KOPT-K1 (cell line): ENCODE measurements around the gene NAXE.

Source experiments
- H3K27ac ChIP-seq: fragments of 200-600 bp; sonication (generic); 2 replicates; pipeline ENCODE4 v1.5.1; 2016; ENCODE audit warnings: antibody characterized with exemption, mild to moderate bottlenecking, low read depth, low read length; ENCODE audit not compliant: poor library complexity, severe bottlenecking
- H3K36me3 ChIP-seq: fragments of 200-600 bp; sonication (generic); 2 replicates; pipeline ENCODE4 v1.5.1; 2017; ENCODE audit warnings: antibody characterized with exemption, mild to moderate bottlenecking, low read length, moderate library complexity; ENCODE audit not compliant: insufficient read depth
- H3K9me3 ChIP-seq: fragments of 200-600 bp; sonication (generic); 2 replicates; pipeline ENCODE4 v1.5.1; 2017; ENCODE audit warnings: antibody characterized with exemption, low read length, mild to moderate bottlenecking; ENCODE audit not compliant: insufficient read depth, poor library complexity, severe bottlenecking

Gene NAXE

DNA sequence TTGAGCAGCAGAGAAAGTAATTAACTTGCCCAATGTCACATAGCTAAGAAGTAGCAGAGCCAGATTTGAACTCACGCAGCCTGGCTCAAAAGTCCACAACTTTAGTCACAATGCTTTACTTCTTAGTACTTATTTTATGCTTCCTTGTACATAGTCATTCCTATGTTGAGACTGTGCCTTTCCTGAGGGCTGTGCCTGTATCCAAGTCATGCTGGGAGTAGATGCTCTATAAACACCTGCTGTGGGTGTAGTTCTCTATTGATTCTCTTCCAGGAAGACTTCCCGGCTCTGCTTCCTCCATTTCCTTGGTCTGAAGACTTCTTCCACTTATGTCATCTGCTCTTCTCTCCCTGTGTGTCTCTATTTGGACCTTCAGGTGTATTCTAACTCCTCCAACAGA, 35.9 kb upstream of the NAXE start:
- peaks cover 48% of the 10 kb centered on the region for H3K36me3 ChIP-seq
- no peaks in the 10 kb centered on the region for H3K9me3 ChIP-seq
- no peak overlapping the region for H3K27ac ChIP-seq

DNA sequence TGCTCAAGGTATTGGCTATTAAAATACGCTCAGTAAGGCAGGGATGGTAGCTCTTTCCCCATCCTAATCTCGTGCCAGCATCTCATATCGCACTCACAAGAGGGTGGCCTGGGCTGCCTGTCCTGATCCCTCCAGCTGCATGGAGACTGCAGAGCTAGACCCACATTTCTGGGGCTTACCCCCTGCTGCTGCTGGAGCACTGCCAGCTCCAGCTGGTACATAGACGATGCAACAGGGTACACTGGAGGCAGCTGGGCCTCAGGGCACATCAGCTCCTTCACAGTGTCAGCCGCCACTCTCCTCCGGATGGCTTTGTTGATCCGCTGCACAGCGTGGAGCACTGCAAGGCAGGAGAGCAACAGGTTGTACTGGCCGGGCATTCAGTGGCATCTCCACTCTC, 35.2 kb upstream of the NAXE start:
- H3K36me3 ChIP-seq, result peaks cover 46% of the 10 kb centered on the region
- no peaks in the 10 kb centered on the region for H3K9me3 ChIP-seq
- H3K27ac ChIP-seq, result no peak overlapping the region

DNA sequence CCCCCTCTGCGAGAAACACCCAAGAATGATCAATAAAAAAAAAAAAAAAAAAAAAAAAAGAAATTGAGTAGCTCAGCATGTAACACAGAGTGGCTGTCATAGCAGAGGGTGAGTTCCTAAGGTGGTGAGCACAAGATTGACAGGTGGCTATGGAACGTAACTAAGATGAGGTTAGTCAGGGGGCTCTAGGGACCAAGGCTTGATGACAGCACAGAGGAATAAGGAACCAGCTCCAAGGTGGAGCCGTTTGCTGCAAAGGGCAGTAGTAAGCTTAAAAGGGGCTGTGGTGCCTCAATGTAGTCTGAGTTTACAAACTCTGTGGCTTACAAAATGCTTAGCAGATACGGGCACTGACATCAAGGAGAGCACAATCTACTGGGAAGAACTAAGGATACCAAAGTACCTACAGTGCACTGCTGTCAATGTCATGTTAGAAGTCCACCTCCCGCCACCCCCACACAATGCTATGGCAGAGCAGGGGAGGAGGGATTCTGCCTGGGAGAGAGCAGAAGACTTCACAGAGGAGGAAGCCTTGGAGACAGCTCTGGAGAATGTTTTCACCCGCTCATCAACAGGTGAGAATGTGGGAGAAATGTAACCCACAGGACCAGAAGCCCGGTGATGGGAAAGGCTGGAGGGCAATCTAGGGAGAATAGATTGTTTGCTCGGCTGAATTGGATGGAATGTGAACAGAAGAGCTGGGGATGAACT, 32.3 kb upstream of the NAXE start:
- no peak overlapping the region for H3K27ac ChIP-seq
- H3K36me3 ChIP-seq, result peaks cover 54% of the 10 kb centered on the region
- H3K9me3 ChIP-seq, result no peaks in the 10 kb centered on the region

DNA sequence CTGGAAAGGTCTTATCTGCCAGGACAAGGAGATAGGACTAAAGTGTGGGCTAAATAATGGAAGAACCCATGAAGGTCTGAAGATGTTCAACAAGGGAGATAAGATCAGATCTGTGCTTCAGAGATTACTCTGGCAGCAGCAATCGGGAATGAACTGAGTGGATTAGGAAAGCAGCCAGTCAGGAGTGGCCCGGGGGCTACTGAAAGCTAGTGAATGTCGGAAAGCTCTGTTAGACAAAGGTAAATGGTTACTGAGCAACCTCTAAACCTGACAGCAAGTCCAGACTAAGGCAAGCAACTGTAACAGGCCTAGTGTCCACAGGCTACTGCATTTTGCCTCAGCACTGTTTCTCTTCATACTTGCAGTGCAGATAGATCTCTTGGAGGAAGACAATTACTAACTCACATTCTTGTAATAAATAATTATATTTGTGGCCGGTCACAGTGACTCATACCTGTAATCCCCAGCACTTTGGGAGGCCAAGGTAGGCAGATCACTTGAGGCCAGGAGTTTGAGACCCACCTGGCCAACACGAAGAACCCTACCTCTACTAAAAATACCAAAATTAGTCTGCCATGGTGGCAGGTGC, 31.7 kb upstream of the NAXE start:
- Histone ChIP-seq H3K27ac (no peak overlapping the region), H3K9me3 (no peaks in the 10 kb centered on the region), H3K36me3 (peaks cover 60% of the 10 kb centered on the region)

DNA sequence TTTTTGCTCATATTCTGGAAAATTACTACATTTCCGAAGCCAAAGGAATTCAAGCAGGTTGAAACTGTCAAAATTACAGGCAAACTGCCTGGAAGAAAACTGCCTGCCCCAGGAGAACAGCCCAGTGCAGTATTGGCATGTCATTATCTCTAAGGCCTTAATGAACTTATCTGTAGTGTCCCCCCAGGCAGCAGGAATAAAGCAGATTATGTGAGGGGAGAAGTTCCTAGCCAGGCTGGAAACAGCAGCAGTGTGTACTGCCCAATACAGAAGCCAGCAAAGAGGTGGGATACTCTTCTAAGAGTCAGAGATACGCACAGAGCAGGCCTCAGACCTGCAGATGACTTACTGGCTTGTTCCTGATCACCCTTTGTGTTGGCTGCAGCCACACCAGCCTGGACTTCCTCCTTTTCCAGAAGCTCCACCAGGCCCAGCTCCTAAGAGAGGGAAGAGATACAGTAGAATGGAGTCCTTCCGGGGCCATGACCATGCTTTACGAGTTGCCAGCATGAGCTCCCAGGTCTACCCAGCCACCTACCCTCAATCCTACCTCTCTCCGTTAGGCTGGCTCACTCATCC, 30.9 kb upstream of the NAXE start:
- no peak overlapping the region for H3K27ac ChIP-seq
- H3K9me3 ChIP-seq, result no peaks in the 10 kb centered on the region
- H3K36me3 ChIP-seq, result peaks cover 68% of the 10 kb centered on the region

DNA sequence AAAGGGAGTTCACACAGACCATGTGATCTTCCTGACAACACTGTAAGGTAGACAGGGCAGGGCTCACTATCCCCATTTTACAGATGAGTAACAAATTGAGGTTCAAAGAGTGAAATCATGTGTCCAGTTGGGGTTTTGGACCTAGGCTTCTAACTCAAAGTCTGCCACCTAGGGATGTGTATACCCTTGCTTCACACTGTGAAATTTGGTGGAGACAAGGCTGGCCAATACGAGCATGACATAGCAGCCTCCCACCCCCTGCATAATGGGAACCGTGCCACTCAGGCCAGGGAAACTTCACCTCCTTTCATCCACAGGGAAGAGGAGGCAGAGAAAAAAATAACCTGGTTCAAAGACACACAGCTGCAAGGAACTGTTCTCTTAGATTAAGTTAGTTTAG, 26.1 kb upstream of the NAXE start:
- H3K9me3 ChIP-seq, result no peaks in the 10 kb centered on the region
- H3K27ac ChIP-seq, result no peak overlapping the region
- peaks cover 55% of the 10 kb centered on the region for H3K36me3 ChIP-seq

DNA sequence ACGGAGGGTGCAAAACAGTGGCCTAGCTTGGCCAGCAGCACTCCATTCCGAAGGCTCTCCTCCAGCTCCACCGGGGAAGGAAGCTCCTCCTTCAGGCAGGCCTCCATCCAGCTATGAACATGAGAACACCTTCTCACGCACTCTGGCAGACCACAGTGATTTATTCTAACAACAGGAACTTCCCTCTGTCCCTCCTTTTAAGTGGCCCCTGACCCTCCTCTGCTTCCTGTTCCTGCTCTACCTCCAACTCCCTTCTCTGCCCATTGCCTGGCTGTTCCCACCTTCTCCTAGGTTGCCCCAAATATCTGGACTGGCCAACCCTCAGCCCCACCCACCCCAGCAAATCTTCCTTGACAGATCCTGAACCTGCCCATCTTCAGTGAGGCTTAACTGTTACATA, 25.1 kb upstream of the NAXE start:
- peaks cover 48% of the 10 kb centered on the region for H3K36me3 ChIP-seq
- H3K27ac ChIP-seq, result no peak overlapping the region
- H3K9me3 ChIP-seq, result no peaks in the 10 kb centered on the region

DNA sequence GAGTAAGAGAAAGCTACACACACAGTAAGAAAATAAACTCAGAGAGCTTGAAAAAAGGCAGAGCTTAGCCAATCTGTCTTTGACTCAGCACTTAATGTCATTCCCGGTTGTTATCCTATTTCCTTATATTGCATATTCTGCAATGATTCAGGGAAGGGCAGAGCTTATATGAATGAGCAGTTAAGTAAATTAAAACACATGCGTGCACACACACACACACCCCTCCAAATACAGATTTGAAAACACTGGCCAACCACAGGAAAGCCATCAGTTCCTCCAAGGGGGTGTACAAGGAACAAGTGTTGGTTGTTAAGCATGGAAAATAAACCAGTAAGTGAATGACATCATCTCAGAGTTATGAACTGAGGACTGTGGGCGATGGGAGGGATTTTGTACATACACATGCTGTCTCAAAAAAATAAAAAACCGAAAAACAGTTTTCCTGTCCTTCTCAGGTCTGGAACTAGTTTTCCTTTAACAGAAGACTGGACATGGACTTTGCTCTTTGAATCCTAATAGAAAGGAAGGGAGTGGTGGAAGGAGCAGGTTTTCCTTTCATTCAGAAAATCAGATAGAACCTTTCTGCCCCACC, 20.2 kb upstream of the NAXE start:
- peaks cover 5% of the 10 kb centered on the region for H3K36me3 ChIP-seq
- no peaks in the 10 kb centered on the region for H3K9me3 ChIP-seq
- H3K27ac ChIP-seq, result peak overlapping the region; percentile 20

DNA sequence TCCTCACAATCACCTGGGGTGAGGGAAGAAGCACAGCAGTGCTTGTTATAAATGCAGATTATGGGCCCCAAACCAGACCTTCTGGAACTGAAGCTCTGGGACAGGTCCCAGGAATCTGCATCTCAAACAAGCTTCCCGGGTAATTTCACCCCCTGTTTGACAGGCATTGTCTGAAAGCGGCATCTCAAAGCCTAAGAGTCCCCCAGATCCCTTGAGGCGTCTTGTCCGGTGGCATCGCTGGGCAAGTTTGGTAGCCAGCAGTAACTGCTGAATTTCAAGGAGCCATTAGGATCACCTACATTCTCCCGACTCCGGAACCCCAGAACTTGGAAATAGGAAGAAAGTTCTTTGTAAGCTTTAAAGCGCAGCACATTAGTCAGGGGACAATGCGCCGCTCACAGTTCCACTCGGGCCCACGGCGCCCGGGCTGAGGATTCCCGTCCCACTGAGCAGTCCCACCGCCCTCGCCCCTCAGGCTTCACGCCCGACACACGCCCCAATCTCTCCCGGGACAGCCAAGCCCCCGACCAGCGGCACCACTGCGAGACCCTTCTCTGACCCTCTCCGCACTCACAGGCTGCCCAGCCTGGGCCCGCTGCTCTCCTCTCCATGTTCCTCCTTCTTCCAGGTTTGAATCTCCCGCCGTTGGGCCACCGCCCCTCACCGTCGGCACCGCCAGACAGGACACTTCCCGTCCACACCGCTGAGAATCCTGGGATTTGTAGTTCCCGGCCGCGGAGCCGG, 19.5 kb upstream of the NAXE start, which contains the start of gene IQGAP3:
Gene IQGAP3 (minus strand): TSS at position 647 of the 744 bp plus-strand sequence. CDS start 36 bp downstream, at position 611.
- peaks cover 4% of the 10 kb centered on the region for H3K36me3 ChIP-seq
- H3K27ac ChIP-seq, result peak within 1 kb of the TSS; percentile 20
- H3K9me3 ChIP-seq, result no peaks in the 10 kb centered on the region

DNA sequence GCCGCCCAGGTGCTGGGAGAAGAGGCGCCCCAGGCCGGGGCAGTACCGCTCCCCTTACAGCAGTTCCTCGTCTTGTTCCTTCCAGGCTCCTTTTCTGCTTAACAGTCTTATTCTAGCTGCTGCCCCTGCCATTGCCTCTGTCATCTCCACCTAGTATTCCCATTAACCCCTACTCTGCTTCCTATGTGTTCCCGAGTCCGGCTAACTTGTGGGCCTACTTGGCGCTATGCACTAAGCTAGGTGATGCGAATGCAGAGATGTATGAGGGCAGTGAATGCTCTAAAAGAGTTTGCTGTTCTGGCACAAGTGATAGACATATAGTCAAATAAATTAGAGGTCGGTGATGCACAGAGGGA, 18.9 kb upstream of the NAXE start:
- H3K27ac ChIP-seq, result peak overlapping the region; percentile 20
- no peaks in the 10 kb centered on the region for H3K9me3 ChIP-seq
- peaks cover under 1% of the 10 kb centered on the region for H3K36me3 ChIP-seq

DNA sequence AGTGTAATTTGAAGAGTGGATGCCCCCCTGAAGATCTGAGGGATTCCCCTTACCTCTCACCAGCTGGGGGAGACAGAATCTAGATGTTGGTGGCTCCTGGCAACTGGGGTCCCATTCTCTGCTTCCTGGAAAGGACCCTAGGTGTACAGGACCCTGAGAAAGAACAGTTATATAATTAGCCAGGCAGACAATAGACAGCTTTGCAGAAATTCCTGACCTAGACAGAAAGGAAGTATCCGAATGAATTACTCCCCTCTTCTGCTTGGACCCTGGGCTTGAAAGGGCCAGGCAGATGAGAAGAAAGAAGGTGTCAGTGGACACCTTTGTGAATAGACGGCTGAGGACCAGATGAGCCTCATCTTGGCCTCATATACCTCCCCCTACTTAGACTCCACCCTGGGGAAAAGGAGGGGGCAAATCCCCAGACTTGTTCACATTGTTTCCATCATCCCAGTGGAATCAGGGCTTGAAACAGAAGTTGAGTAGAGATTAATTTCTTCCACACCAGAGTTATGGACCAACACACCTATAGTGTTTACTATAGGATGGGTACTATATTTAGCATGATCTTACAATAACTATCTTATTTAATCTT, 17.4 kb upstream of the NAXE start:
- Histone ChIP-seq H3K27ac (no peak overlapping the region), H3K9me3 (no peaks in the 10 kb centered on the region), H3K36me3 (no peaks in the 10 kb centered on the region; the same call in 1 of the 2 replicates)

DNA sequence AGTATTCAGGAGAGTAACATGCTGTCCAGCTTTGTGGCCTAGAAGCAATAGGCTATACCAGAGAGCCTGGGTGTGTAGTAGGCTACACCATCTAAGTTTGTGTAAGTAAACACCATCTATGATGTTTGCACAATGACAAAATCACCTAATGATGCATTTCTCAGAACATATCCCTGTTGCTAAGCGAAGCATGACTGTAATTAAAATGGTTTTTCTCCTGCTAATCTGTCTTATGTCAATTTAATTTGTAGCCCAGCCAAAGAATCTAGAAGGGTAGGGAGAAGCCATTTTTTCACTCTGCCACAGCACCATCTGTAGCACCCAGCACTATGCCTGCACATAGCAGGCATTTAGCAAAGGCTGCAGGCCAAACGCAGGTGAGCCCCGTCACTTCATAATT, 14.0 kb upstream of the NAXE start:
- Histone ChIP-seq H3K36me3 (no peaks in the 10 kb centered on the region), H3K27ac (no peak overlapping the region), H3K9me3 (no peaks in the 10 kb centered on the region)

DNA sequence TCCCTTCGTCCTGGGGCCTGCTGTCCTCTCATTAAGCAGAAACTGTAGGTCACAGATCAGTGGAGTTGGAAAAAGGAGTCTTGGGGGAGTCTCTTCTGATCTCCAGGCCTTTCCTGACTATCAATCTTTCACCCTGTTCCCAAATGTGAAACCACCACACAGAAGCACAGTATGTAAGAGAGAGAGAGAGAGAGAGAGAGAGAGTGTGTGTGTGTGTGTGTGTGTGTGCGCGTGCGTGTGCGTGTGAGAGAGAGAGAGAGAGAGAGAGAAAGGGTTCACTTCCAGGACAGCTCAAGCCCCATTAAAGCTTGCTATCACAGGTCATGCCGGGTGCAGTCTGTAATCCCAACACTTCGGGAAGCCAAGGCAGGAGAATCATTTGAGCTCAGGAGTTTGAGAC, 13.5 kb upstream of the NAXE start:
- H3K36me3 ChIP-seq, result no peaks in the 10 kb centered on the region
- H3K27ac ChIP-seq, result no peak overlapping the region
- no peaks in the 10 kb centered on the region for H3K9me3 ChIP-seq

DNA sequence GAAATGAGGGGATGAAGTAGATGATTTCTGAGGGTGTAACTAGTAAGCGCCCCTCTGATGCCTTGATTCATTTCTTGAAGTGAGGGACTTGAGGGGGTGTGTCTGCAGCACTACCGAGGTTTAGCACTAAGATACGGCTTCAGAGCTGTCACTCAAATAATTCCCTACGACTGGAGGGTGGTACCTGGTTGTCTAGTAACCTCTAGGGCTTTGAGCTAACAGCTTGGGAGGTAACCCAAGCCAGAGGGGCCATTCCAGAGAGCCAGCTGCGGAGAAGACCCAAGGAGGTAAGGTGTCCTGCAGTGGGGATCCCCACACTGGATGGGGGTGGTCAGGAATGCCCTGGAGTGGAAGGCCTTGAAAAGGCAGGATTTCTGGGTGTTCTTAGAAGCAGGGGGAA, 12.1 kb upstream of the NAXE start, which contains the start of gene TTC24:
Gene TTC24 (plus strand): TSS at position 252 of the 400 bp plus-strand sequence. CDS start 1,642 bp downstream, outside the sequence.
- Histone ChIP-seq H3K9me3 (no peaks in the 10 kb centered on the region), H3K27ac (no peak within 1 kb of the TSS), H3K36me3 (peaks cover 2% of the 10 kb centered on the region; the same call in 1 of the 2 replicates)
